B cell (primary cell): ENCODE data around the gene OSGEP. TPM values are rescaled to one million over a fixed set of nuclear protein-coding genes. Genes with fewer than 3 reads are reported as not detected.

Experiments
- ATAC-seq: fragments of 200-7000 bp; cut with Tn5 transposase; one replicate; pipeline ENCODE4 v1.10.0; 2021; ENCODE audit warnings: low read depth, mild to moderate bottlenecking, moderate number of reproducible peaks, moderate library complexity
- CTCF ChIA-PET: fragments of 350-600 bp; sonication (Branson Sonifier 250); formaldehyde crosslinking; loops from one replicate; lab custom pipeline; 2021; ENCODE audit warnings: antibody characterized with exemption, inconsistent platforms; lab: Charles Lee
- POLR2A ChIA-PET: fragments of 350-600 bp; sonication (Branson Sonifier 250); formaldehyde crosslinking; loops from one replicate; lab custom pipeline; 2021; ENCODE audit warnings: antibody characterized with exemption; lab: Charles Lee
- DNase-seq: peaks from one replicate; pipeline ENCODE4 v3.0.0; 2013
- H2AFZ ChIP-seq: 2 replicates; pipeline ENCODE4 v1.6.1; 2012; ENCODE audit warnings: mild to moderate bottlenecking, low read depth, low read length; ENCODE audit not compliant: insufficient read depth, poor library complexity, severe bottlenecking
- H3K27ac ChIP-seq, 2 donors: 1 replicate in 1 of 2; 2 replicates in 1 of 2; pipeline ENCODE4 v1.5.1; 2012 to 2013; ENCODE audit warnings: low read length in 2 of 2, mild to moderate bottlenecking in 2 of 2, moderate library complexity in 1 of 2
- H3K27me3 ChIP-seq, 4 experiments: fragments of 200-600 bp in 1 of 4; sonication (generic) in 1 of 4; replicated peaks in 1 of 4; 1 replicate in 2 of 4; 2 replicates in 2 of 4; pipeline versions ENCODE4 v1.6.1 to v1.7.0; 2013 to 2016; ENCODE audit warnings: low read length in 3 of 4, mild to moderate bottlenecking in 2 of 4, mixed read lengths in 1 of 4, moderate library complexity in 1 of 4; ENCODE audit not compliant: insufficient read depth in 4 of 4, control insufficient read depth in 3 of 4; ENCODE audit errors: control extremely low read depth in 1 of 4
- H3K36me3 ChIP-seq, 2 experiments: replicated peaks in 1 of 2; 1 replicate in 1 of 2; 2 replicates in 1 of 2; pipeline versions ENCODE4 v1.6.1 to v1.7.1; 2013; ENCODE audit warnings: low read length in 1 of 2; ENCODE audit not compliant: insufficient read depth in 2 of 2, control insufficient read depth in 1 of 2; ENCODE audit errors: control extremely low read depth in 1 of 2, extremely low read depth in 1 of 2
- H3K4me1 ChIP-seq, 2 donors: fragments of 200-600 bp in 1 of 2; sonication (generic) in 1 of 2; 1 replicate in 1 of 2; 2 replicates in 1 of 2; pipeline versions ENCODE4 v1.5.1 to v1.6.1; 2013 to 2017; ENCODE audit warnings: low read length in 2 of 2; ENCODE audit not compliant: control insufficient read depth in 2 of 2, insufficient read depth in 2 of 2
- H3K4me2 ChIP-seq: replicated peaks from 2 replicates; pipeline ENCODE3; 2012; ENCODE audit warnings: mild to moderate bottlenecking, low read depth, low read length; ENCODE audit not compliant: poor library complexity, severe bottlenecking
- H3K4me3 ChIP-seq, 5 experiments: fragments of 200-600 bp in 1 of 5; sonication (generic) in 1 of 5; 1 replicate in 3 of 5; 2 replicates in 2 of 5; pipeline versions ENCODE4 v1.5.1 to v1.7.0; 2011 to 2016; ENCODE audit warnings: low read length in 4 of 5, mild to moderate bottlenecking in 4 of 5, low read depth in 2 of 5, control low read depth in 1 of 5, moderate library complexity in 1 of 5; ENCODE audit not compliant: insufficient read depth in 1 of 5; ENCODE audit errors: control extremely low read depth in 1 of 5, extremely low read depth in 1 of 5
- H3K79me2 ChIP-seq: fragments of 200-600 bp; sonication (generic); one replicate; pipeline ENCODE4 v1.6.0; 2016; ENCODE audit warnings: low read length; ENCODE audit not compliant: control insufficient read depth, insufficient read depth
- H3K9ac ChIP-seq: fragments of 200-600 bp; sonication (generic); 2 replicates; pipeline ENCODE4 v1.6.1; 2017; ENCODE audit warnings: mild to moderate bottlenecking, low read length, moderate library complexity
- H3K9me3 ChIP-seq, 3 donors: one replicate each; pipeline versions ENCODE4 v1.6.1 to v1.7.1; 2013; ENCODE audit warnings: low read length in 2 of 3; ENCODE audit not compliant: control insufficient read depth in 2 of 3, insufficient read depth in 1 of 3; ENCODE audit errors: control extremely low read depth in 1 of 3
- H4K20me1 ChIP-seq: 2 replicates; pipeline ENCODE4 v1.6.0; 2012; ENCODE audit warnings: mild to moderate bottlenecking, low read length; ENCODE audit not compliant: insufficient read depth, control insufficient read depth, poor library complexity, severe bottlenecking
- H3K27ac Mint-ChIP-seq: one replicate; pipeline ENCODE4 v1.8.0; 2021; ENCODE audit warnings: mixed read lengths
- H3K27me3 Mint-ChIP-seq: one replicate; pipeline ENCODE4 v1.8.0; 2021; ENCODE audit warnings: mixed read lengths
- H3K4me1 Mint-ChIP-seq: one replicate; pipeline ENCODE4 v1.8.0; 2021; ENCODE audit warnings: mixed read lengths
- H3K4me3 Mint-ChIP-seq: one replicate; pipeline ENCODE4 v1.8.0; 2021; ENCODE audit warnings: mixed read lengths
- H3K9me3 Mint-ChIP-seq: one replicate; pipeline ENCODE4 v1.8.0; 2022; ENCODE audit warnings: mixed read lengths; ENCODE audit not compliant: insufficient read depth
- CTCF ChIP-seq: fragments of 200-600 bp; IDR thresholded peaks from one replicate; pipeline ENCODE4 v1.8.0; 2022; ENCODE audit warnings: antibody characterized with exemption, mild to moderate bottlenecking
- EZH2 ChIP-seq: IDR thresholded peaks from 2 replicates; pipeline ENCODE4 v1.6.1; 2012; ENCODE audit warnings: borderline replicate concordance, low read depth, mild to moderate bottlenecking, moderate library complexity, low read length; ENCODE audit not compliant: insufficient read depth, poor library complexity, severe bottlenecking
- WGBS: methylation state at CpG from one replicate; pipeline ENCODE4 v1.1.5; 2013; ENCODE audit warnings: missing lambda C conversion rate; ENCODE audit not compliant: insufficient coverage; 5-methylcytosine and 5-hydroxymethylcytosine counted together
- intact Hi-C: fragments of 100-400 bp; cut with micrococcal nuclease; formaldehyde crosslinking; loops from one replicate; pipeline ENCODE4 v1.10.0; 2022
- polyA plus RNA-seq: library from polyadenylated mRNA; depleted of rRNA; stranded (reverse); fragments of >200 nt; gene quantifications from 2 replicates; pipeline ENCODE4 v1.2.3, GENCODE V29; 2012
- total RNA-seq, 2 donors: library from RNA; stranded (reverse); fragments of 120-200 nt in 1 of 2; gene quantifications; 1 replicate in 1 of 2; 2 replicates in 1 of 2; pipeline versions ENCODE4 v1.2.3 to v1.2.4, GENCODE V29; 2013 to 2022

The OSGEP gene
- total and polyA plus RNA-seq, 2 donors (not counting 1 experiment from before 2014, with no cell fraction given) = 117 to 156 TPM

- intact Hi-C loops = loop anchor here (1.0 kb wide), 1 partner anchor 14 kb away; no protein-coding TSS in a partner anchor
- TF ChIP-seq CTCF (no peak), EZH2 (no peak)
- Histone ChIP-seq H3K27me3 (no peaks in the 10 kb centered on the region), H3K9ac (no peak overlapping the region), H3K4me1 (peaks cover 45 to 51% of the 10 kb centered on the region in 2 donors), H3K36me3 (peaks cover 2 to 20% of the 10 kb centered on the region in 2 experiments), H3K4me2 (peak overlapping the region; percentile 48), H4K20me1 (no peaks in the 10 kb centered on the region), H3K9me3 (peaks cover 0 to 17% (median 3%) of the 10 kb centered on the region in 3 donors), H2AFZ (no peak overlapping the region), H3K4me3 (no peak overlapping the region), H3K27ac (peak overlapping the region in 1 of 2 donors; percentile 56), H3K79me2 (no peaks in the 10 kb centered on the region)
- ChIA-PET CTCF (interaction anchor here (1.7 kb wide), 1 partner anchor 26 kb away, joined by 11 read pairs; no protein-coding TSS in a partner anchor), POLR2A (no interaction called here)
- Mint-ChIP-seq H3K9me3 (peaks cover 2% of the 10 kb centered on the region), H3K4me3 (no peak overlapping the region), H3K27me3 (no peaks in the 10 kb centered on the region), H3K4me1 (peaks cover 51% of the 10 kb centered on the region), H3K27ac (peak overlapping the region; percentile 88)
- DNase-seq (no peak), ATAC-seq (no peak)
- no CpG with 5 or more reads among the region's 2 CpGs for WGBS
These were observed 13.2 kb downstream of the OSGEP start for GRCh38 chr14:20441461-20441860.

- H2AFZ ChIP-seq = peak overlapping the region; percentile 69
- Mint-ChIP-seq H3K27me3 (no peaks in the 10 kb centered on the region), H3K4me3 (peak overlapping the region; percentile 60), H3K4me1 (peaks cover 53% of the 10 kb centered on the region), H3K9me3 (peaks cover 2% of the 10 kb centered on the region), H3K27ac (peak overlapping the region; percentile 88)
- POLR2A ChIA-PET = no interaction called here
- H4K20me1 ChIP-seq = no peaks in the 10 kb centered on the region
- TF ChIP-seq CTCF (no peak), EZH2 (no peak)
- no peaks in the 10 kb centered on the region for H3K79me2 ChIP-seq
- intact Hi-C loops = loop anchor here (1.0 kb wide), 1 partner anchor 14 kb away; no protein-coding TSS in a partner anchor
- peak overlapping the region; percentile 48 for H3K4me2 ChIP-seq
- H3K36me3 ChIP-seq = peaks cover 0 to 15% of the 10 kb centered on the region in 2 experiments
- H3K4me3 ChIP-seq = no peak overlapping the region
- 0% methylated on average over 1 of the region's 5 CpGs for WGBS
- peaks cover 45 to 57% of the 10 kb centered on the region in 2 donors for H3K4me1 ChIP-seq
- H3K27ac ChIP-seq = peak overlapping the region; percentile 46 to 56
- no peaks in the 10 kb centered on the region for H3K27me3 ChIP-seq
- H3K9ac ChIP-seq = no peak overlapping the region
- H3K9me3 ChIP-seq = peaks cover 0 to 17% (median 3%) of the 10 kb centered on the region in 3 donors
- no peak for DNase-seq
- CTCF ChIA-PET = interaction anchor here (1.7 kb wide), 1 partner anchor 25 kb away, joined by 11 read pairs; no protein-coding TSS in a partner anchor
- peak; percentile 72 for ATAC-seq
These were observed 13.7 kb downstream of the OSGEP start for GRCh38 chr14:20440882-20441281.
